Neural cell (in vitro differentiated cells): ENCODE results near the gene PPIB. TPM values are rescaled to one million over a fixed set of nuclear protein-coding genes. Genes with fewer than 3 reads are reported as not detected.

Experiments
- H2AFZ ChIP-seq: fragments of 200-600, 300-800 bp; sonication (generic), shearing (Covaris generic); 2 replicates; pipeline ENCODE4 v1.6.0; 2014; ENCODE audit warnings: low read depth, mild to moderate bottlenecking, antibody characterized with exemption, low read length, moderate library complexity
- H3F3A ChIP-seq: fragments of 200-600 bp; shearing (Covaris generic); 2 replicates; pipeline ENCODE4 v1.6.1; 2016; ENCODE audit warnings: mild to moderate bottlenecking, moderate library complexity, mixed read lengths, antibody characterized with exemption, low read length; ENCODE audit not compliant: insufficient read depth, poor library complexity, severe bottlenecking
- H3K27ac ChIP-seq: fragments of 200-600, 300-800 bp; sonication (generic), shearing (Covaris generic); 2 replicates; pipeline ENCODE4 v1.5.1; 2014; ENCODE audit warnings: mild to moderate bottlenecking, low read length, moderate library complexity
- H3K27me3 ChIP-seq: fragments of 300-800, 200-600 bp; sonication (generic), shearing (Covaris generic); 2 replicates; pipeline ENCODE4 v1.6.0; 2014; ENCODE audit warnings: mild to moderate bottlenecking, low read depth, low read length, moderate library complexity; ENCODE audit not compliant: insufficient read depth
- H3K36me3 ChIP-seq: fragments of 300-800, 200-600 bp; sonication (generic), shearing (Covaris generic); 2 replicates; pipeline ENCODE4 v1.5.1; 2014; ENCODE audit warnings: mild to moderate bottlenecking, antibody characterized with exemption, low read length, moderate library complexity; ENCODE audit not compliant: insufficient read depth
- H3K4me2 ChIP-seq: fragments of 300-800, 200-600 bp; sonication (generic), shearing (Covaris generic); 2 replicates; pipeline ENCODE4 v1.6.0; 2014; ENCODE audit warnings: mild to moderate bottlenecking, low read length
- H3K4me3 ChIP-seq: fragments of 300-800, 200-600 bp; sonication (generic), shearing (Covaris generic); 2 replicates; pipeline ENCODE4 v1.5.1; 2014; ENCODE audit warnings: mild to moderate bottlenecking, low read length, moderate library complexity
- H3K79me2 ChIP-seq: fragments of 200-600 bp; shearing (Covaris generic); replicated peaks from 2 replicates; pipeline ENCODE4 v1.6.0; 2014; ENCODE audit warnings: mild to moderate bottlenecking, low read length, moderate library complexity; ENCODE audit not compliant: insufficient read depth
- H3K9ac ChIP-seq: fragments of 300-800, 200-600 bp; sonication (generic), shearing (Covaris generic); 2 replicates; pipeline ENCODE4 v1.6.1; 2016; ENCODE audit warnings: mild to moderate bottlenecking, low read length, mixed read lengths
- H3K9me2 ChIP-seq: fragments of 200-600 bp; shearing (Covaris generic); 2 replicates; pipeline ENCODE4 v1.6.1; 2016; ENCODE audit warnings: mild to moderate bottlenecking, low read length, mixed read lengths; ENCODE audit not compliant: insufficient read depth
- H3K9me3 ChIP-seq: fragments of 200-600, 300-800 bp; sonication (generic), shearing (Covaris generic); 2 replicates; pipeline ENCODE4 v1.6.1; 2016; ENCODE audit warnings: mild to moderate bottlenecking, mixed run types, low read length, moderate library complexity, mixed read lengths
- H4K20me1 ChIP-seq: fragments of 200-600 bp; shearing (Covaris generic); 2 replicates; pipeline ENCODE4 v1.6.1; 2016; ENCODE audit warnings: mild to moderate bottlenecking, mixed run types; ENCODE audit not compliant: insufficient read depth
- EP300 ChIP-seq: fragments of 450-650 bp; conservative IDR thresholded peaks from 2 replicates; pipeline ENCODE4 v1.6.1; 2014; ENCODE audit warnings: antibody characterized with exemption, mild to moderate bottlenecking, moderate library complexity; ENCODE audit not compliant: poor library complexity, severe bottlenecking
- EZH2 ChIP-seq: fragments of 200-600, 300-800 bp; shearing (Covaris generic), sonication (generic); IDR thresholded peaks from 2 replicates; pipeline ENCODE4 v1.6.1; 2014; ENCODE audit warnings: antibody characterized with exemption, low read length, borderline replicate concordance, mild to moderate bottlenecking; ENCODE audit not compliant: insufficient read depth, poor library complexity, severe bottlenecking
- POLR2AphosphoS5 ChIP-seq: IDR thresholded peaks from 2 replicates; pipeline ENCODE4 v1.6.1; 2012
- RAD21 ChIP-seq: fragments of 450-650 bp; conservative IDR thresholded peaks from 2 replicates; pipeline ENCODE4 v1.6.1; 2014; ENCODE audit warnings: antibody characterized with exemption, mild to moderate bottlenecking, moderate library complexity
- SMC3 ChIP-seq: fragments of 450-650 bp; conservative IDR thresholded peaks from 2 replicates; pipeline ENCODE4 v1.6.1; 2014; ENCODE audit warnings: antibody characterized with exemption, mild to moderate bottlenecking, moderate library complexity; ENCODE audit not compliant: poor library complexity
- TAF1 ChIP-seq: IDR thresholded peaks from 2 replicates; pipeline ENCODE4 v1.6.1; 2012; ENCODE audit warnings: low read depth
- polyA plus RNA-seq: library from polyadenylated mRNA; depleted of rRNA; stranded (reverse); fragments of >200 nt; gene quantifications from 2 replicates; pipeline ENCODE4 v1.2.3, GENCODE V29; 2014
- TF ChIP-seq, protein P1 (sequence below): fragments of 450-650 bp; IDR thresholded peaks from 2 replicates; pipeline ENCODE4 v1.5.1; 2014; ENCODE audit warnings: antibody characterized with exemption, mild to moderate bottlenecking, moderate library complexity; ENCODE audit not compliant: poor library complexity, severe bottlenecking
- TF ChIP-seq, protein P2 (sequence below): IDR thresholded peaks from 2 replicates; pipeline ENCODE4 v1.6.1; 2012; ENCODE audit warnings: borderline replicate concordance

The PPIB gene
- polyA plus RNA-seq, 1 donor from 2014 or later, result 206 TPM

DNA sequence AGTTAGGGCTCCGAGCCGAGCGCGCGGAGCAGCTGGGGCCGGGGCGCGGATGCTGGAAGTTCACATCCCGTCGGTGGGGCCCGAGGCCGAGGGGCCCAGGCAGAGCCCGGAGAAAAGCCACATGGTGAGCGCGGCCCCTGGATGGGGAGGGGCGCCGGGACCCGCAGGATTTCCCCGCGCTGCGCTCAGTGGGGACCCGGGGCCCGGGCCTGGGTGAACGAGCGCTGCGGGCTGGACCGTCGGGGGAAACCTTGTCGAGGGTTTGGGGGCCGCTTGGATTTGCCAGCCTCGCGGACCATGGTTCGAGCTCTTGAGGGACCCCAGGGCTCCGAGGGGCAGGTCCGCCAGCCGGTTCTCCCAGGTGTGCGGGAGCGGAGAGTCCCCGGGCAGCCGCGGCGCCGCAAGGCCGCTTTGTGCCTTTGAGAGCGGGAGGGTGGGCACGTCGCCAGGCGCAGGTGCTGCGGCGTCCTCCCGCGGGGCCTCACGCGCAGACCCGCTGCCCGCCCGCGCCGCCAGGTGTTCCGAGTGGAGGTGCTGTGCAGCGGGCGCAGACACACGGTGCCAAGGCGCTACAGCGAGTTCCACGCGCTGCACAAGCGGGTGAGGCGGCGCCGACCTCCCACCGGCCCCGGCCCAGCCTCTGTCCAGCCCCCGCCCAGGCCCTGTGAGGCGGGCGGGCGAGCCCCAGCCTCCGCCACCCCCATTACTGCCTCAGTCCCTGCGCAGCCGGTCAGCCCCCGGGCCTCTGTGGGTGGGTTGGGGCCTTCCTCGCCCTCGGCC lies 10.9 kb downstream of the PPIB start, which contains the start of gene SNX22:
SNX22 (plus strand) TSS at position 5 of the 780 bp plus-strand sequence; CDS start at position 50, 45 bp downstream.
- no peaks in the 10 kb centered on the region for H3K36me3 ChIP-seq
- H3K79me2 ChIP-seq, result no peaks in the 10 kb centered on the region
- H3K9me2 ChIP-seq, result no peaks in the 10 kb centered on the region
- peaks cover 23% of the 10 kb centered on the region for H3K27me3 ChIP-seq
- H3K4me2 ChIP-seq, result no peak within 1 kb of the TSS
- H2AFZ ChIP-seq, result no peak within 1 kb of the TSS
- H3K27ac ChIP-seq, result no peak within 1 kb of the TSS
- H4K20me1 ChIP-seq, result no peaks in the 10 kb centered on the region
- no peaks in the 10 kb centered on the region for H3F3A ChIP-seq
- H3K9ac ChIP-seq, result peak within 1 kb of the TSS; percentile 31
- TF ChIP-seq POLR2AphosphoS5 (no peak), EZH2 (peak; percentile 45)
- peak within 1 kb of the TSS; percentile 64 for H3K4me3 ChIP-seq
- H3K9me3 ChIP-seq, result no peaks in the 10 kb centered on the region

DNA sequence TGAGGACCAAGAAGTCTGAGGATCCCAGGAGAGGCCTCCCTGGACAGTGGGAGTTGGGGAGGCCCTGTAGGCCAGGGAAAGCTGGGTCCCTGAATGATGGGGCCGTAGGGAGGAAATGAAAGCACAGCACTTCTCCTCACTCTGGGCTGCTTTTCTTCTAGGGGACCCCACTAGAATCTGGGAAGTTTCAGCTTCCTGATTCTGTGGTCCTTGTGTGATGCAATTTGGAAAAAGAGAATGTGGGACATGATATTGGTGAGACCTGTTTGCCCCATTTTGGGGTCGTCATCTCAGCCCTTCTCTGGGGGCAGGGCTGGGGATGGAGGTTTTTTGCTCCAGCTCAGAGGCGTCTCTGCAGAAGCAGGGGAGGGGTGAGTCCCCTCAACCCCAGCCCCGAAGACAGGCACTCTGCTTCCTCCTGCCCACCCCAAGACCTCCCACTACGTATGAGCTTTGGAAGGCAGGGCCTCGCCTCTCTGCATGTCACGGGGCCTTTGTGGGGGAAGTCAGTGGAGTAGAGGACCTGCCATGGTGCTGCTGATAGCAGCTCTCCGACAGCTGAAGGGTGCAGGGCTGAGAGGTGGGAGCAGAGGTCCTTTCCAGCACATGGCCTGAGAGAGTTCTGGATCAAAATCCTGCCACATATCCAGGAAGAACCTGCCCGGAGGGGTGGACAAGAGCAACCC lies 12.8 kb downstream of the PPIB start:
- H3K4me2 ChIP-seq, result no peak overlapping the region
- H3K36me3 ChIP-seq, result no peaks in the 10 kb centered on the region
- no peak overlapping the region for H3K9ac ChIP-seq
- TF ChIP-seq, protein P1, sequence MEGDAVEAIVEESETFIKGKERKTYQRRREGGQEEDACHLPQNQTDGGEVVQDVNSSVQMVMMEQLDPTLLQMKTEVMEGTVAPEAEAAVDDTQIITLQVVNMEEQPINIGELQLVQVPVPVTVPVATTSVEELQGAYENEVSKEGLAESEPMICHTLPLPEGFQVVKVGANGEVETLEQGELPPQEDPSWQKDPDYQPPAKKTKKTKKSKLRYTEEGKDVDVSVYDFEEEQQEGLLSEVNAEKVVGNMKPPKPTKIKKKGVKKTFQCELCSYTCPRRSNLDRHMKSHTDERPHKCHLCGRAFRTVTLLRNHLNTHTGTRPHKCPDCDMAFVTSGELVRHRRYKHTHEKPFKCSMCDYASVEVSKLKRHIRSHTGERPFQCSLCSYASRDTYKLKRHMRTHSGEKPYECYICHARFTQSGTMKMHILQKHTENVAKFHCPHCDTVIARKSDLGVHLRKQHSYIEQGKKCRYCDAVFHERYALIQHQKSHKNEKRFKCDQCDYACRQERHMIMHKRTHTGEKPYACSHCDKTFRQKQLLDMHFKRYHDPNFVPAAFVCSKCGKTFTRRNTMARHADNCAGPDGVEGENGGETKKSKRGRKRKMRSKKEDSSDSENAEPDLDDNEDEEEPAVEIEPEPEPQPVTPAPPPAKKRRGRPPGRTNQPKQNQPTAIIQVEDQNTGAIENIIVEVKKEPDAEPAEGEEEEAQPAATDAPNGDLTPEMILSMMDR, result no peak
- TF ChIP-seq SMC3 (no peak), EP300 (no peak), RAD21 (no peak), EZH2 (no peak), POLR2AphosphoS5 (no peak), TAF1 (no peak)
- TF ChIP-seq, protein P2, sequence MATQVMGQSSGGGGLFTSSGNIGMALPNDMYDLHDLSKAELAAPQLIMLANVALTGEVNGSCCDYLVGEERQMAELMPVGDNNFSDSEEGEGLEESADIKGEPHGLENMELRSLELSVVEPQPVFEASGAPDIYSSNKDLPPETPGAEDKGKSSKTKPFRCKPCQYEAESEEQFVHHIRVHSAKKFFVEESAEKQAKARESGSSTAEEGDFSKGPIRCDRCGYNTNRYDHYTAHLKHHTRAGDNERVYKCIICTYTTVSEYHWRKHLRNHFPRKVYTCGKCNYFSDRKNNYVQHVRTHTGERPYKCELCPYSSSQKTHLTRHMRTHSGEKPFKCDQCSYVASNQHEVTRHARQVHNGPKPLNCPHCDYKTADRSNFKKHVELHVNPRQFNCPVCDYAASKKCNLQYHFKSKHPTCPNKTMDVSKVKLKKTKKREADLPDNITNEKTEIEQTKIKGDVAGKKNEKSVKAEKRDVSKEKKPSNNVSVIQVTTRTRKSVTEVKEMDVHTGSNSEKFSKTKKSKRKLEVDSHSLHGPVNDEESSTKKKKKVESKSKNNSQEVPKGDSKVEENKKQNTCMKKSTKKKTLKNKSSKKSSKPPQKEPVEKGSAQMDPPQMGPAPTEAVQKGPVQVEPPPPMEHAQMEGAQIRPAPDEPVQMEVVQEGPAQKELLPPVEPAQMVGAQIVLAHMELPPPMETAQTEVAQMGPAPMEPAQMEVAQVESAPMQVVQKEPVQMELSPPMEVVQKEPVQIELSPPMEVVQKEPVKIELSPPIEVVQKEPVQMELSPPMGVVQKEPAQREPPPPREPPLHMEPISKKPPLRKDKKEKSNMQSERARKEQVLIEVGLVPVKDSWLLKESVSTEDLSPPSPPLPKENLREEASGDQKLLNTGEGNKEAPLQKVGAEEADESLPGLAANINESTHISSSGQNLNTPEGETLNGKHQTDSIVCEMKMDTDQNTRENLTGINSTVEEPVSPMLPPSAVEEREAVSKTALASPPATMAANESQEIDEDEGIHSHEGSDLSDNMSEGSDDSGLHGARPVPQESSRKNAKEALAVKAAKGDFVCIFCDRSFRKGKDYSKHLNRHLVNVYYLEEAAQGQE, result no peak
- peaks cover 23% of the 10 kb centered on the region for H3K27me3 ChIP-seq
- H4K20me1 ChIP-seq, result no peaks in the 10 kb centered on the region
- H3K9me3 ChIP-seq, result no peaks in the 10 kb centered on the region
- H3K27ac ChIP-seq, result no peak overlapping the region
- H3K9me2 ChIP-seq, result no peaks in the 10 kb centered on the region
- H3F3A ChIP-seq, result no peaks in the 10 kb centered on the region
- H3K4me3 ChIP-seq, result no peak overlapping the region
- no peak overlapping the region for H2AFZ ChIP-seq
- H3K79me2 ChIP-seq, result no peaks in the 10 kb centered on the region
